HepG2 (cell line): ENCODE data around the gene FOXE3. TPM values are rescaled to one million over a fixed set of nuclear protein-coding genes. Genes with fewer than 3 reads are reported as not detected.

Experiments used
- ATAC-seq: fragments of 200-7000 bp; cut with Tn5 transposase; 3 replicates; pipeline ENCODE4 v1.9.1; 2020; ENCODE audit warnings: mild to moderate bottlenecking, moderate library complexity
- BruUV-seq: library from RNA; stranded (reverse); fragments of 400-500 nt; replicated peaks from 2 replicates; lab custom pipeline; 2021; lab: Mats Ljungman, UMichigan
- CTCF ChIA-PET: fragments of 300-600 bp; formaldehyde crosslinking; extraction: SDS; loops from one replicate; lab custom pipeline; 2021; ENCODE audit warnings: low total read pairs, inconsistent platforms, low intra/inter-chr PET ratio; lab: Yijun Ruan, JAX
- POLR2A ChIA-PET: fragments of 350-600 bp; sonication (Branson Sonifier 250); formaldehyde crosslinking; loops from one replicate; lab custom pipeline; 2020; ENCODE audit warnings: antibody characterized with exemption, inconsistent platforms; lab: Yijun Ruan, JAX
- DNase-seq: peaks from one replicate; pipeline ENCODE4 v3.0.0-alpha.2; 2015; ENCODE audit warnings: low spot score
- FAIRE-seq: peaks from 3 replicates; lab custom pipeline; 2011; peaks lifted over from hg19 to GRCh38; lab: Jason Lieb, UNC
- H2AFZ ChIP-seq: one replicate; pipeline ENCODE4 v1.6.1; 2011; ENCODE audit warnings: low read length, inconsistent platforms
- H3K27ac ChIP-seq: fragments of 300-600 bp; 3 replicates; pipeline ENCODE4 v1.8.0; 2011; ENCODE audit warnings: mixed run types, mild to moderate bottlenecking, mixed read lengths, low read length, inconsistent platforms; ENCODE audit not compliant: insufficient read depth; ENCODE audit errors: extremely low read length
- H3K27me3 ChIP-seq, 2 experiments: fragments of 200-600 bp in 1 of 2; 2 replicates in 1 of 2; 3 replicates in 1 of 2; pipeline versions ENCODE4 v1.6.0 to v1.8.0; 2011; ENCODE audit warnings: low read length in 2 of 2, mild to moderate bottlenecking in 2 of 2, moderate library complexity in 2 of 2, inconsistent platforms in 1 of 2; ENCODE audit not compliant: insufficient read depth in 2 of 2, control insufficient read depth in 1 of 2
- H3K36me3 ChIP-seq, 2 experiments: fragments of 200-600 bp in 1 of 2; replicated peaks in 1 of 2; 2 replicates in 1 of 2; 3 replicates in 1 of 2; pipeline versions ENCODE4 v1.5.1 to v1.8.0; 2011; ENCODE audit warnings: low read length in 2 of 2, inconsistent platforms in 1 of 2; ENCODE audit not compliant: insufficient read depth in 2 of 2, control insufficient read depth in 1 of 2
- H3K4me1 ChIP-seq: 2 replicates; pipeline ENCODE4 v1.5.1; 2012; ENCODE audit warnings: low read length, inconsistent platforms; ENCODE audit not compliant: insufficient read depth
- H3K4me2 ChIP-seq: 2 replicates; pipeline ENCODE4 v1.6.0; 2011; ENCODE audit warnings: low read depth, low read length, inconsistent platforms
- H3K4me3 ChIP-seq, 3 experiments: fragments of 200-600 bp in 1 of 3; sonication (generic), shearing (Covaris generic) in 1 of 3; replicated peaks in 1 of 3; 2 replicates each; pipeline ENCODE4 v1.5.1; 2011 to 2016; ENCODE audit warnings: low read length in 3 of 3, inconsistent platforms in 2 of 3, low read depth in 2 of 3, mild to moderate bottlenecking in 2 of 3, control low read depth in 1 of 3, mixed read lengths in 1 of 3; ENCODE audit not compliant: insufficient read depth in 1 of 3
- H3K79me2 ChIP-seq: one replicate; pipeline ENCODE4 v1.6.1; 2011; ENCODE audit warnings: low read length, inconsistent platforms; ENCODE audit not compliant: insufficient read depth
- H3K9ac ChIP-seq: 2 replicates; pipeline ENCODE4 v1.6.0; 2011; ENCODE audit warnings: mild to moderate bottlenecking, low read depth, low read length, inconsistent platforms; ENCODE audit not compliant: insufficient read depth
- H3K9me3 ChIP-seq: 2 replicates; pipeline ENCODE4 v1.5.1; 2012; ENCODE audit warnings: mild to moderate bottlenecking, low read length
- H4K20me1 ChIP-seq: 2 replicates; pipeline ENCODE4 v1.6.0; 2011; ENCODE audit warnings: inconsistent platforms, mild to moderate bottlenecking, low read length, moderate library complexity; ENCODE audit not compliant: insufficient read depth
- CC2D1A ChIP-seq: sonication (generic); formaldehyde crosslinking; IDR thresholded peaks from 2 replicates; pipeline ENCODE4 v1.8.1; 2023; ENCODE audit warnings: mild to moderate bottlenecking, missing genetic modification reagents
- HNF4G ChIP-seq, 2 experiments: sonication (generic) in 1 of 2; formaldehyde crosslinking in 1 of 2; IDR thresholded peaks; 2 replicates each; pipeline versions ENCODE4 v1.4.0 to v1.6.1; 2011 to 2020; ENCODE audit warnings: borderline replicate concordance in 2 of 2, low read depth in 2 of 2, mild to moderate bottlenecking in 2 of 2, low read length in 1 of 2, missing genetic modification reagents in 1 of 2, moderate library complexity in 1 of 2
- HNRNPK ChIP-seq: fragments of 200-400 bp; formaldehyde crosslinking; IDR thresholded peaks from 2 replicates; pipeline ENCODE4 v1.6.1; 2018; ENCODE audit warnings: low read length, low read depth, moderate library complexity, mild to moderate bottlenecking; ENCODE audit not compliant: poor library complexity, severe bottlenecking
- HNRNPUL1 ChIP-seq: fragments of 200-400 bp; formaldehyde crosslinking; IDR thresholded peaks from 2 replicates; pipeline ENCODE4 v1.6.1; 2017; ENCODE audit warnings: low read depth, mild to moderate bottlenecking, low read length, moderate library complexity
- JUND ChIP-seq: sonication (generic); formaldehyde crosslinking; IDR thresholded peaks from 2 replicates; pipeline ENCODE4 v1.8.0; 2022; ENCODE audit warnings: mild to moderate bottlenecking, missing genetic modification reagents
- MED8 ChIP-seq: sonication (generic); formaldehyde crosslinking; IDR thresholded peaks from 2 replicates; pipeline ENCODE4 v1.8.1; 2023; ENCODE audit warnings: mild to moderate bottlenecking, missing genetic modification reagents; ENCODE audit not compliant: insufficient replicate concordance
- PHB2 ChIP-seq: fragments of 450-650 bp; IDR thresholded peaks from 2 replicates; pipeline ENCODE4 v1.6.1; 2018; ENCODE audit not compliant: partially characterized antibody
- RNF2 ChIP-seq: fragments of 450-650 bp; conservative IDR thresholded peaks from 2 replicates; pipeline ENCODE4 v1.6.1; 2016; ENCODE audit warnings: low read depth
- STAG1 ChIP-seq: sonication (generic); formaldehyde crosslinking; IDR thresholded peaks from 2 replicates; pipeline ENCODE4 v1.4.0; 2020; ENCODE audit warnings: missing genetic modification reagents
- TEAD3 ChIP-seq: optimal IDR thresholded peaks from 2 replicates; pipeline ENCODE3; 2016; ENCODE audit warnings: borderline replicate concordance
- ZNF136 ChIP-seq: sonication (generic); formaldehyde crosslinking; IDR thresholded peaks from 2 replicates; pipeline ENCODE4 v1.8.1; 2022; ENCODE audit warnings: low read depth, mild to moderate bottlenecking, moderate library complexity, missing genetic modification reagents
- ZNF263 ChIP-seq: sonication (generic); formaldehyde crosslinking; IDR thresholded peaks from 2 replicates; pipeline ENCODE4 v1.4.0; 2020; ENCODE audit warnings: missing genetic modification reagents
- ZNF614 ChIP-seq: IDR thresholded peaks from 2 replicates; pipeline ENCODE4 v1.6.1; 2018; ENCODE audit warnings: missing biosample characterization, missing genetic modification reagents, inconsistent platforms, borderline replicate concordance
- ZNF883 ChIP-seq: sonication (generic); formaldehyde crosslinking; IDR thresholded peaks from 2 replicates; pipeline ENCODE4 v1.5.1; 2020; ENCODE audit warnings: mild to moderate bottlenecking, missing genetic modification reagents; ENCODE audit errors: not compliant biosample characterization
- ZSCAN12 ChIP-seq: sonication (generic); formaldehyde crosslinking; IDR thresholded peaks from 2 replicates; pipeline ENCODE4 v1.9.0; 2021; ENCODE audit warnings: mild to moderate bottlenecking, missing genetic modification reagents
- WGBS: methylation state at CpG from one replicate; pipeline ENCODE4 v1.1.6; 2017; ENCODE audit warnings: low lambda C conversion rate; 5-methylcytosine and 5-hydroxymethylcytosine counted together
- in situ Hi-C: cut with HindIII; loops from 2 replicates; pipeline ENCODE4 v1.10.0; 2017; ENCODE audit warnings: low pct_unique_long_range_greater_than_20kb; ENCODE audit not compliant: extremely low pct_ligation_motif_present
- intact Hi-C: fragments of 100-400 bp; cut with micrococcal nuclease; formaldehyde crosslinking; loops from one replicate; pipeline ENCODE4 v1.10.0; 2022; ENCODE audit not compliant: unreplicated experiment
- polyA plus RNA-seq, 8 experiments: library from polyadenylated mRNA; depleted of rRNA in 3 of 8; stranded (reverse) in 7 of 8; unstranded in 1 of 8; fragments of >200 nt; fragmentation: Illumina TruSeq in 4 of 8; extraction: Trizol in 4 of 8; gene quantifications; 2 replicates each; pipeline versions ENCODE4 v1.2.1 to v1.2.3, GENCODE V29; 2011 to 2016; ENCODE audit warnings: low read depth in 4 of 8, missing spikeins in 1 of 8, mixed read lengths in 1 of 8; ENCODE audit not compliant: insufficient read depth in 1 of 8
- total RNA-seq, 5 experiments: library from RNA; depleted of rRNA; stranded (reverse); fragments of >200 nt; fragmentation: Illumina TruSeq; extraction: Trizol; gene quantifications; 2 replicates each; pipeline ENCODE4 v1.2.3, GENCODE V29; 2016; ENCODE audit warnings: low read depth in 1 of 5
- TF ChIP-seq, protein P1 (sequence below): sonication (generic); formaldehyde crosslinking; IDR thresholded peaks from 2 replicates; pipeline ENCODE4 v1.8.0; 2022; ENCODE audit warnings: missing genetic modification reagents, mild to moderate bottlenecking, borderline replicate concordance
- TF ChIP-seq, protein P2 (sequence below): sonication (generic); formaldehyde crosslinking; IDR thresholded peaks from 2 replicates; pipeline ENCODE4 v1.5.0; 2020; ENCODE audit warnings: mild to moderate bottlenecking, missing genetic modification reagents, moderate library complexity

The FOXE3 gene
- total and polyA plus RNA-seq, 2 of the 13 experiments (the other 11 are each of a cell fraction or from before 2014, with no cell fraction given) = not detected

DNA sequence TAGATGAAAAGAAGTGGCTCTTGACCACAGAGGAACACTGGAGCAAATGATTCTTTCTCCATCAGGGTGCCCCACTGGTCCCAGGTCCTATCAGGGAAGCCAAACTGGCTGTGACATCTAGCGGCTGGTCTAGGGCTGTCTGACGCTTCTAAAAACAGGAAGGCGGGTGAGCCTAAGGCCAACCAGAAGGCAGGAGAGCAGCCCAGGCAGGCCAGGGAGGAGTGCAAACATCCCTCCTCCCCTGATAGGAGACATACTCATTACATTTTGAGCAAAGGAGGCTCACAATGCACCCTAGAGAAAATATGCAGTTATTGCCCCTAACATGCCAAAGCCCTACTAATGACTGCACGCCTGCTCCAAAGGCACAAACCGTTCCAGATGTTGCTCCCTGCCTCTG is 10.4 kb upstream of the FOXE3 start:
- no TSS peak for BruUV-seq
- CTCF ChIA-PET = no interaction called here
- Histone ChIP-seq H3K9ac (no peak overlapping the region), H3K36me3 (no peaks in the 10 kb centered on the region), H3K27ac (no peak overlapping the region), H3K4me3 (no peak overlapping the region), H4K20me1 (no peaks in the 10 kb centered on the region), H3K9me3 (no peaks in the 10 kb centered on the region), H3K79me2 (no peaks in the 10 kb centered on the region), H3K4me1 (peaks cover 6% of the 10 kb centered on the region; the same call in 1 of the 2 replicates), H2AFZ (no peak overlapping the region), H3K4me2 (no peak overlapping the region), H3K27me3 (peaks cover 2 to 21% of the 10 kb centered on the region in 2 experiments; a peak in 2 of 5 replicates)
- POLR2A ChIA-PET = no interaction called here
- FAIRE-seq = no peak
- ATAC-seq = peak; percentile 90
- TF ChIP-seq HNRNPK (no peak), HNRNPUL1 (no peak), JUND (no peak), CC2D1A (CRISPR knock-in tag) (no peak), STAG1 (CRISPR knock-in tag) (peak; percentile 35), PHB2 (no peak), TEAD3 (CRISPR knock-in tag) (no peak), ZNF614 (no peak), ZNF883 (CRISPR knock-in tag) (no peak), ZSCAN12 (CRISPR knock-in tag) (no peak), MED8 (CRISPR knock-in tag) (no peak), HNF4G (IDR thresholded peaks at IDR 0.05; ENCODE audit: borderline replicate concordance, low read depth, low read length) (no peak), HNF4G (CRISPR knock-in tag; IDR thresholded peaks at IDR 0.05; ENCODE audit: borderline replicate concordance, low read depth) (no peak), ZNF263 (peak; percentile 71), ZNF136 (CRISPR knock-in tag) (no peak), RNF2 (no peak)
- TF ChIP-seq, protein P1, sequence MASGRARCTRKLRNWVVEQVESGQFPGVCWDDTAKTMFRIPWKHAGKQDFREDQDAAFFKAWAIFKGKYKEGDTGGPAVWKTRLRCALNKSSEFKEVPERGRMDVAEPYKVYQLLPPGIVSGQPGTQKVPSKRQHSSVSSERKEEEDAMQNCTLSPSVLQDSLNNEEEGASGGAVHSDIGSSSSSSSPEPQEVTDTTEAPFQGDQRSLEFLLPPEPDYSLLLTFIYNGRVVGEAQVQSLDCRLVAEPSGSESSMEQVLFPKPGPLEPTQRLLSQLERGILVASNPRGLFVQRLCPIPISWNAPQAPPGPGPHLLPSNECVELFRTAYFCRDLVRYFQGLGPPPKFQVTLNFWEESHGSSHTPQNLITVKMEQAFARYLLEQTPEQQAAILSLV (CRISPR knock-in tag) = no peak
- TF ChIP-seq, protein P2, sequence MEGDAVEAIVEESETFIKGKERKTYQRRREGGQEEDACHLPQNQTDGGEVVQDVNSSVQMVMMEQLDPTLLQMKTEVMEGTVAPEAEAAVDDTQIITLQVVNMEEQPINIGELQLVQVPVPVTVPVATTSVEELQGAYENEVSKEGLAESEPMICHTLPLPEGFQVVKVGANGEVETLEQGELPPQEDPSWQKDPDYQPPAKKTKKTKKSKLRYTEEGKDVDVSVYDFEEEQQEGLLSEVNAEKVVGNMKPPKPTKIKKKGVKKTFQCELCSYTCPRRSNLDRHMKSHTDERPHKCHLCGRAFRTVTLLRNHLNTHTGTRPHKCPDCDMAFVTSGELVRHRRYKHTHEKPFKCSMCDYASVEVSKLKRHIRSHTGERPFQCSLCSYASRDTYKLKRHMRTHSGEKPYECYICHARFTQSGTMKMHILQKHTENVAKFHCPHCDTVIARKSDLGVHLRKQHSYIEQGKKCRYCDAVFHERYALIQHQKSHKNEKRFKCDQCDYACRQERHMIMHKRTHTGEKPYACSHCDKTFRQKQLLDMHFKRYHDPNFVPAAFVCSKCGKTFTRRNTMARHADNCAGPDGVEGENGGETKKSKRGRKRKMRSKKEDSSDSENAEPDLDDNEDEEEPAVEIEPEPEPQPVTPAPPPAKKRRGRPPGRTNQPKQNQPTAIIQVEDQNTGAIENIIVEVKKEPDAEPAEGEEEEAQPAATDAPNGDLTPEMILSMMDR = peak; percentile 56
- in situ Hi-C loops = no loop called here
- intact Hi-C loops = no loop called here
- WGBS = 35% methylated on average over 5 of the region's 5 CpGs
- DNase-seq = no peak
